GM18858 (cell line): ENCODE data around the gene C19orf12.
A peak's percentile ranks its signal among the peaks of the same experiment; 100 is the strongest.

Experiments
- ATAC-seq: cut with Tn5 transposase; IDR thresholded peaks from one replicate; pipeline ENCODE4 v1.9.1; 2021; ENCODE audit not compliant: unreplicated experiment

C19orf12 gene

DNA sequence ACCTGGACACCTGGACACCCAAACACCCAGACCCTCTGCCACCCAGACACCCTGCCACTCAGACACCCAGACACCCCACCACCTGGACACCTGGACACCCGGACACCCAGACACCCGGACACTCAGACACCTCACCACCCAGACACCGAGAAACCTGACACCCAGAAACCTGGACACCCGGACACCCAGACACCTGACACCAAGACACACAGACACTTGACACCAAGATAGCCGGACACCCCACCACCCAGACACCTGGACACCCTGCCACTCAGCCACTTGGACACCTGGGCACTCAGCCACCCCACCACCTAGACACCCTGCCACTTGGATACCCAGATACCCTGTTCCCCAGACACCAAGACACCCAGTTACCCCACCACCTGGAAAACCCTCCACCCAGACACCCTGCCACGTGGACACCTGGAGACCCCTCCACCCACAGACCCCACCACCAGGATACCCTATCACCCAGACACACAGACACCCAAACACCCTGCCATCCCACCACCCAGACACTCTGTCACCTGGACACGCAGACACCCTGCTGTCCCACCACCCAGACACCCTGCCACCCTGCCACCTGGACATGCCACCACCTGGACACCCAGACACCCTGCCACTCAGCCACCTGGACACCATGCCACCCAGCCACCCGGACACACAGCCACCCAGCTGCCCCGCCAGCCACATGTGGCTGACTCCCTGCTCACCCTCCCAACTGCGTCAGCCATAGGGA is 17.4 kb downstream of the C19orf12 start:
- ATAC-seq = no peak

DNA sequence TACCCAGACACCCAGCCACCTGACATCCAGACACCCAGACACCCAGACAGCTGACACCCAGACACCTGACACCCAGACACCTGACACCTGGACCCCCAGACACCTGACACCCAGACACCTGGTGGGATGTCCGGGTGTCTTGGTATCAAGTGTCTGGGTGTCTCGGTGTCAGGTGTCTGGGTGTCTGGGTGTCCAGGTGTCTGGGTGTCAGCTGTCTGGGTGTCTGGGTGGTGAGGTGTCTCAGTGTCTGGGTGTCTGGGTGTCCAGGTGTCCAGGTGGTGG is 18.6 kb downstream of the C19orf12 start:
- ATAC-seq = no peak

DNA sequence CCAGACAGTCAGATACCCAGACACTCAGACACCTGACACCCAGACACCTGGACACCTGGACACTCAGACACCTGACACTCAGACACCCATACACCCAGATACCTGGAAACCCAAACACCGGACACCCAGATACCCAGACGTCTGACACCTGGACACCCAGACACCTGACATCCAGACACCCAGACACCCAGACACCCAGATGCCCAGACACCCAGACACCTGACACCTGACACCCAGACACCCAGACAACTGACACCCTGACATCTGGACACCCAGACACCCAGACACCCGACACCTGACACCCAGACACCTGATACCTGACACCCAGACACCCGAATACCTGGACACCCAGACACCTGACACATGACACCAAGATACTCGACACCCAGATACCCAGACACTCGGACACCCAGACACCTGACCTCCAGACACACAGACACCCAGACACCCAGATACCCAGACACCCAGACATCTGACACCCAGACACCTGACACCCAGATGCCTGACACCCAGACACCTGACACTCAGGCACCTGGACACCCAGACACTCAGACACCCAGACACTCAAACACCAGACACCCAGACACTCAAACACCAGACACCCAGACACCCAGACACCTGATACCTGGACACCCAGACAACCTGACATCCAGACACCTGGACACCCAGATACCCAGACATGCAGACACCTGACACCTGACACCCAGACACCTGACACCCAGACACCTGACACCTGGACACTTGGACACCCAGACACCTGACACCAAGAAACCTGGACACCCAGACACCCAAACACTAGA is 19.1 kb downstream of the C19orf12 start:
- ATAC-seq = no peak

DNA sequence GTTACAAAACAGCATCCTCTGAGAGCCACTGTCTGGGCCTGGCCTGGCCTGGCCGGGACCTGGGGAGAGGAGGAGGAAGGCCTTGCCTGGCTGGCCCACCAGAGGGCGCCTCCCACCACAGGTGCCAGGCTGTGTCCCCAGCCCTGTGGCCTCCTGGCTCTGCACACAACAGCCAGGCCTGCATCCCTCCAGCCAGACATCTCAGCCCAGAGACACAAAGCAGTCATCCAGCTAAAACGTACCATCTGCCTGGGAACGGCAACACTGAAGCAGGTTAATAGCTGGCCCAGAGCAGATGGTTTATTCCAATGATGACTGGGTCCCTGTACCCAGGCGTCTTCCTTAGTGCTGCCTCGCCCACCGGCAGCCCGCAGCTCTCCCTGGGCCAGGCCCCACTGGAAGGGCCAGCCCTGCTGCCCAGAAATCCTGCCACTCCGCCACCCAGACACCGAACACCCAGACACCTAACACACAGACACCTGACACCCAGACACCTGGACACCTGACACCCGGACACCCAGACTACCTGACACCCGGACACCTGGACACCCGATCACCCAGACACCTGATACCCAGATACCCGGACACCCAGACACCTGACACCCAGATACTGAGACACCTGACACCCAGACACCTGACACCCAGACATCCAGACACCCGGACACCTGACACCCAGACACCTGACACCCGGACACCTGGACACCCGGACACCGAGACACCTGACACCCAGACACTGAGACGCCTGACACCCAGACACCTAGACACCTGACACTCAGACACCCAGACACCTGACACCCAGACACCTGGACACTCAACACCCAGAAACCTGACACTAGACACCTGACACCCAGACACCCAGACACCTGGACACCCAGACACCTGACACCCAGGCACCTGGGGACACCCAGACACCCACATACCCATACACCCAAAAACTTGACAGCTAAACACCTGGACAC is 20.1 kb downstream of the C19orf12 start:
- peak; percentile 80 for ATAC-seq

DNA sequence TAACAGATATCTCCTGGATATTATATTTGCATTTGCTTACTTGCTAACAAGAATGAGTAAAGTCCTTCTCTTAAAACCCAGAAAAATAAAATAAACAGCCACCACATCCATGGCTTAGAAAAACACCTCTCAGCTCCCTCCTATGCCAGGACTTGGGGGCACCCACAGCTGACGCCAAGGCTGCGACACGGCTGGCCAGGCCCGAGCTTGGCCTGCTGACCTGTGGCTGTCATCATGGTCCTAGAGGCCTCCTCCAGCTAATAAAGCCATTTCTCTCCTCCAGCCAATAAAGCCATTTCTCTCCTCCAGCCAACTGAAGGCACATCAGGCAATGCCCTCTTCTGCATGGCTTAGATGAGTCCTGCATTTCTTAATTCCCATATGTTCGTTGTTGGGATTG is 20.9 kb downstream of the C19orf12 start:
- ATAC-seq = no peak

DNA sequence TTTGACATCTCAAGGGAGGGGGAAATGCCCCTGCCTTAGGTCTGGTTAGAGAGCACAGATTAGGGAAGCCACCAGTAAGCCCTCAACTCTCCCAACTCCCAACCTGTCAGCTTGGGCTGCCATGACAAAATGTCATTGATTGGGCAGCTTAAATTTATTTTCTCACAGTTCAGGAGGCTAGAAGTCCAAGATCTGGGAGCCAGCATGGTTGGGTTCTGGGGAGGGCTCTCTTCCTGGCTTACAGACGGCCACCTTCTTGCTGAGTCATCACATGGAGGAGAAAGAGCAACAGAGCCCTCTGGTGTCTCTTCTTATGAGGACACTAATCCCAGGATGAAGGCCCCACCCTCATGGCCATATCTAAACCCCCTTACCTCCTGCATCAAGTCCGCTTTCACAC is 24.2 kb downstream of the C19orf12 start:
- ATAC-seq = no peak

DNA sequence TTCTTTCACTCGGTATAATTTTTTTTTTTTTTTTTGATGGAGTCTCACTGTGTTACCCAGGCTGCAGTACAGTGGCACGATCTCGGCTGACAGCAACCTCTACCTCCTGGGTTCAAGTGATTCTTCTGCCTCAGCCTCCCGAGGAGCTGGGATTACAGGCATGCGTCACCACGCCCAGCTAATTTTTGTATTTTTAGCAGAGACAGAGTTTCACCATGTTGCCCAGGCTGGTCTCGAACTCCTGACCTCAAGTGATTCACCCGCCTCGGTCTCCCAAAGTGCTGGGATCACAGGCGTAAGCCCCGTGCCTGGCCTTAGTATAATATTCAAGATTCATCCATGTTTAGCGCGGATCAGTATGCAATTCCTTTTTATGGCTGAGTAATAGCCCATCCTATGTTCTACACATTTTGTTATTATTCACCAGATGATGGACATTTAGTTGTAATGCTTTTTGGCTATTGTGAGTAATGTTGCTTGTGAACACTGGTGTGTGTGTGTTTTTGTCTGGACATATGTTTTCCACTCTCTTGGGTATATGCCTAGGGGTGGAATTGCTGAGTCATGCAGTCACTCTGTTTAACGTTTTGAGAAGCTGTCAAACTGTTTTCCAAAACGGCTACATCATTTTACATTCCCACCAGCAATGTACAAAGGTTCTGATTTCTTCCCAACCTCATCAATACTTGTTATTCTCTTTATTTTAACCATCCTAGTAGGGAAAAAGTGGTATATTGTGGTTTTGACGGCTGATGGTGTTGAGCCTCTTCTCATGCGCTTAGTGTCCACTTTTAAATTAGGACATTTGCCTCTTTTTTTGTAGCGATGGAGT is 26.9 kb downstream of the C19orf12 start:
- ATAC-seq = no peak

DNA sequence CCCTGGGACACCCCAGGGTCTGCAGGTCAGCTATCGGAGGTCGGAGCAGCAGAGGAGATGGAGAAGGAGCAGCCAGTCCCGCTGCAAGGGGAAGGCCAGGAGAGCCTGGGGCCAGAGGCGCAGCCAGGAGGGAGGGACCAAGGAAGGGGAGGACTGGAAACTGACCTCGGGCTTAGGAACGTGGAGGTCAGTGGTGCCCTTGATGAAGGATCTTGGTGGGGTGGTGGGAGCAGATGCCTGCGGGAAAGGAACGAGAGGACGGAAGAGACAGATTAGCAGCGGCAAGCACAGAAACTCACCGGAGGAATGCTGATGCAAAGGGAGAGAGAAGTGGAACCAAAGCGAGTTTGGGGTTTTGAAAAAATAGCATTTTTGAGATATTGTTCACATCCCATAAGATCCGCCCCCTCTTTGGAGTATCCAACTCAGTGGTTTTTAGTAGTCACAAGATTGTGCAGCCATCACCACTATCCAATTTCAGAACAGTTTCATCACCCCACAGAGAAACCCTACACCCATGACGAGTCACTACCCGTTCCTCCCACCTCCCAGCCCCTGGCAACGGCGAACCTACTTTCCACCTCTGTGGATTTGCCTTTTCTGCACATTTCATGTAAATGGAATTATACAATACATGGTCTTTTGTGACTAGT is 27.7 kb downstream of the C19orf12 start:
- no peak for ATAC-seq

DNA sequence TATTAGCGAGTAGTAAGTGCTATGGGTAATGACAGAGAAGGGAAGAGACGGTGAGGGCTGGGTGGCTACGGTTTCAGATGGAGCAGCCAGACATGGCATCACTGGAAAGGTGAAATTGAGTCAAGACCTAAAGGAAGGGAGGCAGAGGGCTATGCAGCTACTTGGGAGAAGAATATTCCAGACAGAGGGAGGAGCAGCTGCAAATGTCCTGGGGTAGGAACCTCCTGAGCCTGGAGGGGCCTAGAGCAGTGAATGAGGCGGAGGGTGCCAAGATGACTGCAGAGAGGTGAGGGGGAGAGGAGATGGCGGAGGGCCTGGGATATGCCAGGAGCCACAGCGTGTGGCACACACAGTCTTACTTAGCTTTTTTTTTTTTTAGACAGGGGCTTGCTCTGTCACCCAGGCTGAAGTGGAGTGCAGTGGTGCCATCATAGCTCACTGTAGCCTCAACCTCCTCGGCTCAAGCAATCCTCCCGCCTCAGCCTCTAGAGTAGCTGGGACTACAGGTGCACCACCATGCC is 28.7 kb downstream of the C19orf12 start:
- no peak for ATAC-seq

DNA sequence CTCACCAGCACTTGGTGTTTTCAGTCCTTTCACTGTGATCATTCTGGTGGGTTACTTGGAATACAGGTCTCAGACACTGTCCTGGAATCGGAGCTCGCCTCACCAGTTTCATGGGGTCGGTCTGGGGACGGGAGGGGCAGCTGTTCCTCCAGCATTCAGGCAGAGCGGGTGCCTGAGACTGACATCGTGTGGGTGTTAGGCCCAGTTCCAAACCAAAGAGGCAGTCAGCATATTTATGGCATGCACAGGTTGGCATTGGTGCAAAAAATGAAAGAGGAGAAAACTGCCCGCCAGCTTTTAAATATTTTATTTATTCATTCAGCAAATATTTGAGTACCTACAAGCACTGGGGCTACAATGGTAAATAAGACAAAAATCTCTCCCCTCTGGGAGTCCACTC is 29.7 kb downstream of the C19orf12 start:
- no peak for ATAC-seq

DNA sequence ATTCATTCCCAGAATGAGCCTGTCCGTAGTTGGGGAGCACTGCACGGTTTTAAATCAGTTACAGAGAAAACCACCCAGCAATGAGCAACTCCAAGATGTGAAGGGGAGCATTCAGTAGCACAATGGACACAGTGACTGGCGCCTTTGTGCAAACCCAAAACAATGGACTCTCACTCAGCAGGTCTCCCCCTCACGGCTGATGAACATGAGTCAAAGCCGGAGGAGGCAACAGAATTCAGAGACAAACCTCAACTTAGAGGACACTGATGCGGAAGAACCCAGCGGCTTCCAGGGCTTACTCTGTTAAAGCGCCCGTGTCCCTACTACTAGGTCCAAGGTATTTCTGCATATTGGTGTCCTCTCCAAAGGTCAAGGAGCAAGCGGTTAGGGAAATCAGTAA is 32.1 kb downstream of the C19orf12 start:
- ATAC-seq = no peak

DNA sequence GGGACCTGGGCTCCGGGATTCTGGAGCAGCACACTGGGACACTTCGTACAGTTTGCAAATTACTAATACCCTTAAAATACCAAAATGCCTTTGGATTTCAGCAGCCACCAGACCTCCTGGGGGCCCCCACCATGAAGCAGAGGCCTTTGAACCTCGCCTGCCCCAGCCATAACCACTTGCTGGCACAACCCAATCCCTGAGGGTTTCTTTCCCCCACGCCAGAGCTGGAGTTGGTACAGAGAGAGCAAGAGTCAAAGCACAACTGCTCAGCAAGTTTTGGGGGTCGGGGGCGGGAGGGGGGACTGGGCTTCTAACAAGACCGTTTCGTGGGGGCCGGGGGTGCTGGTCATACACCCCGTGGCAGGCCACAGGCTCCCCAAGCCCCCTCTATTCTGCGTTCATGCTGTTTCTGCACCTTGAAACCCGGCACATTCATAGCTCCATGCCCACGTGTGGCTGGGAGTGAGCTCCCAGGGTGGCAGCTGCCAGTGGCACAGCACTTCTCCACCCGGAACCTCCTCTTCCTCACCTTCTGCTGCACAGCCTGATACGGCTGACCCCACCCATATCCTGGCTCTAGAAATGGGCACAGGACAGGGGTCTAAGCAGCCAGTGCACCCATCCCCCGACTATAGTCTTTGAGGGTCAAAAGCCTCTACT is 32.7 kb downstream of the C19orf12 start:
- no peak for ATAC-seq

DNA sequence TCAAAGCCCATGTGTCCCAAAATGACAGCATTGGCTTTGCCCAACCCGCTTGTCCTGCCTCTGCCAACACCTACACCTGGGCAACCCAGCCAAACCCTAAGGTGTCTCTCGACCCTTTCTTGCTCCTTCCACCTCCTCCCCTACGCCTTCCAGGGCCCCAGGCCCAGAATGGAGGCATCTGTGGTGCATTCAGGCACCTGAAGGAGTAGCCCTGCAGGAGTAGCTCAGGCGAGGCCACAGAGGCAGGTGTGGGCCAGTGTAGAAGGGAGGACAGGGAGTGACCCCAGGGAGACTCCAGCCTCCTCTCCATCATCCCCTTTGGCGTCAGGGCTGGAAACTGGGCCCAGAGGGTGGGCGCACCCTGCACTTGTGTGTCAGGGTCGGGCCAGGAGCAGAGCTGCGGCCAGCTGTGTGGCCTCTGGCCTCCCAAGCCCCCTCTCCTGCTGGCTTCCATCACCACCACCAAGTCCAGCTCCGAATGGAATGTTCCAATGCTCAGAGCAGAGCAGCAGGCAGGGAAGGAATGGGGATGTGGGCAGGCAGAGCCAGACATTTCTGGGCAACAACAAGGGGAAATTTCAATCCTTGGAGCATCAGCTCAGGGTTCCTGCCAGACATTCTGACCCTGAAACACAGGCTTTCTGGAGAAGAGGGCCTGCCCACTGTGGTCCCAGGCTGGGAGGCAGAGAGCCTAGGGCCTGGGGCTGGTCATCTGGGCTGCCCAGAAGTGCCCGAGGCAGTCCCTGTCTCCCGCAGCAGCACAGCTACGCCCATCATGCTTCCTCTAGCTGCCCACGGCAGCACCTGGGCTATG is 33.4 kb downstream of the C19orf12 start:
- no peak for ATAC-seq

DNA sequence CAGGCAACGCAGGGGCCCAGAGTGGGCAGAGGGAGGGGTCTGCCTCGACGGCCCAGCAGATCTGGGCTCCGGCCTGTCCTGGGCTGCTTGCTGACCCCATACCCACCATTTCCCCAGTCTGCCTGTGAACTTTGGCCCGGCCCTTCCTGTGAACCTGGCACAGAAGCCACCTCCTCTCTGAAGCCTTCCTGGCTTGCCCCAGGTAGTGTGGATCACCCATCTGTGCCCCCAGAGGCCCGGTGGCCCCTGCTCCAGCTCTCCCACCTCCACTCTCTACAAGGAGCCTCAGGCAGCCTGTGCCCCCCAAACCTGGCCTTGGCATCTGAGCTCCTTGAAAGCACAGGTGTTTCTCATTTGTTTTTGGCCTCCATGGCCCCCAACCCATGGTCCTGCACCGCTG is 34.1 kb downstream of the C19orf12 start:
- ATAC-seq = no peak

DNA sequence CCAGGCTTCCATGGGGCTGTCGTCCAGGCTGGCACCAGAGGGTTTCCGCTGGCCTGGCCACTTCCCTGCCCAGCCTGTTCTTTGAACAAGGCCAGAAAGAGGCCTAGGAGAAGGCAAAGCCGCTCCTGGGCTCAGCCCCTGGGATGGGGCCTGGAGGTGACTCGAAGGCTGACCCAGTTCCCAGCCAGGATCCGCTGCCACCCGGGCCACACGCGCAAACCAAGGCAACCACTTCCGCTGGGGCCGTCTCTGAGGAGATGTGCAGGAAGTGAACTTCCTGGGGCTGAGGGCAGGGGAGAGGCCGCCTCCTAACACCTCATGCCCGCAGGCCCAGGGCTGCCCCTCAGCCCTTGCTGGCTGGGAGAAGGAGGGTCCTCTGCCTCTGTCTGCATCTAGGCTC is 34.6 kb downstream of the C19orf12 start:
- ATAC-seq = peak; percentile 42

DNA sequence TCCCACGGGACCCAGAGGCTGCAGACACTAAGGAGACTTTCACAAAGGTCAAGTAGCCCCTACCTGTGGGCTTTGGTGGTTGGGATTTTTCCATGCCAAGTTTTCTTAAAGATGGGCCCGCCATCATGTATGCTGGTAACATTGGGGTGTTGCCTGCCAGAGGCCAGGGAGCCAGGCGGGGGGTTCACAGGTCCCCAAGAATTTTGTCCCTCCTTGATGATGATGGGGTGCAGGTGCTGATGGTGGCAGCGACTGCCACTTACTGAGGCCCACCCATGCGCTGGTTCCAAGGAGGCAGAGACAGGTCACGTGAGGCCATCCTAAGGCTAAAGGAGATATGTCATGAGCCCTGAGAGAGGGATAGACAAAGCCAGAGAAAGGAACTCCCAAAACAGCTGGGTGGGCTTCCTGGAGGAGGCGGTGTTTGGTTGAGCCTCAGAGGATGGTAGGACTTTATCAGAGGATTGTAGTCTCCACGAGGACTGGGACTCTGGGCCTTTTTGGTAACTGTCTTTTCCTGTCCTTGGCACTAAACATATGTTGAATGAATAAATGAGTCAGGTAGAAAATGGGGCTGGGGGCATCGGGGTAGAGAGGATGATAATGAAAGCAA is 35.4 kb downstream of the C19orf12 start:
- ATAC-seq = no peak

DNA sequence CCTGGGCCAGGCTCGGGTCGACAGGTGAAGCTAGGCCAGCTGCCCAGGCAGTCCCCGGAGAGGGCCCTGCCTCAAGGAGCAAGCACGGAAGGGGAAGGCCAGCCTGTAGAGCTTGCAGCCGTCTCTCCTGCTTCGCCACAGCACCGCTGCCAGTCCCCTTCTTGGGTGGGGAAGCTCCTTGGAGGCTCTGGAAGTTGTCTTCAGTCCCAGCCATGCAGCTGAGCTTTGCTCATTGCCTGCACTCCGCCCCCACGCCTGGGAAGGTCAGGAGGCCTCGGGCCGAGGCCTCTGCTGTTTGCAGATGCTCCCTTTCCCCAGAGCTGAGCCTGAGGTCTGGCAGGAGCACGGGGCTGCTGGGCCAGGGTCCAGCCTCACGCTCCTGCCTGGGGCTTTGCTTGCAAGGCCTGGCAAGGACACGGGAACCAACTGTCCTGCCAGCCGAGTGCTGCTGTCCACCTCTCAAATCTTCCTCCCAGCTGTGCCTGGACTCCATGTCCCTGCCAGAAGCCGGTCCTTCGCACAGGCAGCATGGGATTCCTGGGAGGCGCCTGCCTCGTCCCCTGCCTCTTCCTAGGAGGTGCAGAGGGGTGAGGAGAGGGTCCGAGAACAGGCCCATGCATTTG is 36.5 kb downstream of the C19orf12 start:
- ATAC-seq = no peak
